ENCODE results near the gene SLC25A14. TPM values are rescaled to one million over a fixed set of nuclear protein-coding genes. Genes with fewer than 3 reads are reported as not detected.
"Not testable (repeated sequence)": the region's sequence is repeated elsewhere in the genome, so short reads cannot be mapped to it uniquely, and the experiment has no call there.

SLC25A14 gene
- total RNA-seq, 1 experiment from 2014 or later = 20.4 TPM

GRCh38 chrX:130304587-130305368 lies 34.9 kb upstream of the SLC25A14 start:
- ChIA-PET CTCF (no interaction called here), POLR2A (ENCODE audit: unreplicated experiment) (no interaction called here)
- H3F3A ChIP-seq (ENCODE audit: low read length, unreplicated experiment) = no peaks in the 10 kb centered on the region
- H4K20me1 ChIP-seq (ENCODE audit: low read length) = no peaks in the 10 kb centered on the region
- H3K79me2 ChIP-seq (ENCODE audit: low read length) = no peaks in the 10 kb centered on the region
- no peak for ATAC-seq
- no peak overlapping the region for H2AFZ ChIP-seq (ENCODE audit: low read length)
- H3K4me2 ChIP-seq (ENCODE audit: low read length) = no peak overlapping the region
- intact Hi-C loops (cut with micrococcal nuclease) = no loop called here
- H3K4me3 ChIP-seq (ENCODE audit: low read length) = no peak overlapping the region
- no peak for TF ChIP-seq EZH2phosphoT487 (IDR thresholded peaks at IDR 0.05; ENCODE audit: borderline replicate concordance, low read length)
- no peak for TF ChIP-seq EZH2 (IDR thresholded peaks at IDR 0.05; ENCODE audit: low read length, unreplicated experiment)
- no peak for TF ChIP-seq CTCF (conservative IDR thresholded peaks at IDR 0.05; ENCODE audit: low read depth, low read length)
- no peaks in the 10 kb centered on the region for H3K9me3 ChIP-seq (ENCODE audit: low read length)
- no peak overlapping the region for H3K27ac ChIP-seq (ENCODE audit: low read length)
- no peak overlapping the region for H3K9ac ChIP-seq (ENCODE audit: low read length)
- no peaks in the 10 kb centered on the region for H3K27me3 ChIP-seq (ENCODE audit: low read length)
- BruUV-seq (replicated peaks) = no TSS peak
- DNase-seq = no peak
- H3K4me1 ChIP-seq (ENCODE audit: insufficient read depth, low read length) = no peaks in the 10 kb centered on the region
- no peaks in the 10 kb centered on the region for H3K9me2 ChIP-seq (replicated peaks; ENCODE audit: low read length)
- H3K36me3 ChIP-seq (ENCODE audit: low read depth, low read length) = no peaks in the 10 kb centered on the region

DNA sequence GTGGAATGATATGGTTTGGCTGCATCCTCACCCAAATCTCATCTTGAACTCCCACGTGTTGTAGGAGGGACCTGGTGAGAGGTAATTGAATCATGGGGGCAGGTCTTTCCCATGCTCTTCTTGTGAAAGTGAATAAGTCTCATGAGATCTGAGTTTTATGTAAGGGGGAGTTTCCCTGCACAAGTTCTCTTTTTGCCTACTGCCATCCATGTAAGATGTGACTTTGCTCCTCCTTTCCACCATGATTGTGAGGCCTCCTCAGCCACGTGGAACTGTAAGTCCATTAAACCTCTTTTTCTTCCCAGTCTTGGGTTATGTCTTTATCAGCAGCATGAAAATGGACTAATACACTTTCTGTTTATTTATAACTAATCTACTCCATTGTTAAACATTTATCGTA lies 19.8 kb upstream of the SLC25A14 start:
- H3K4me1 ChIP-seq (ENCODE audit: insufficient read depth, low read length); H3K79me2 ChIP-seq (ENCODE audit: low read length); H3K36me3 ChIP-seq (ENCODE audit: low read depth, low read length); DNase-seq; H4K20me1 ChIP-seq (ENCODE audit: low read length); H3F3A ChIP-seq (ENCODE audit: low read length, unreplicated experiment); H3K9me2 ChIP-seq (replicated peaks; ENCODE audit: low read length); POLR2A ChIA-PET (ENCODE audit: unreplicated experiment); H3K27ac ChIP-seq (ENCODE audit: low read length); BruUV-seq (replicated peaks); ATAC-seq; H3K9ac ChIP-seq (ENCODE audit: low read length); H2AFZ ChIP-seq (ENCODE audit: low read length); CTCF ChIA-PET; H3K9me3 ChIP-seq (ENCODE audit: low read length); H3K4me2 ChIP-seq (ENCODE audit: low read length); intact Hi-C loops (cut with micrococcal nuclease); H3K4me3 ChIP-seq (ENCODE audit: low read length): not testable (repeated sequence)
- peaks cover 24% of the 10 kb centered on the region; the same call in 1 of the 2 replicates for H3K27me3 ChIP-seq (ENCODE audit: low read length)

DNA sequence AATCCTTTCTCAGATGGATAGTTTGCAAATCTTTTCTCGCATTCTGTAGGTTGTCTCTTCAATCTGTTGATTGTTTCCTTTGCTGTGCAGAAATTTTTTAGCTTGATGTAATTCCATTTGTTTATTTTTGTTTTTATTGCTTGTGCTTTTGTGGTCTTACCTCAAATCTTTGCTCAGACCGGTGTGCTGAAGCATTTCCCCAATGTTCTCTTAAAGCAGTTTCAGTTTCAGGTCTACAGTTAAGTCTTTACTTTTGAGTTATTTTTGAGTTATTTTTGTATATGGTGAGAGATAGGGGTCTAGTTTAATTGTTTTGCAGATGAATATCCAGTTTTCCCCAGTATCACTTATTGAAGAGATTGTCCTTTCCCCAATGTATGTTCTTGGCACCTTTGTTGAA lies 18.2 kb upstream of the SLC25A14 start:
- no peak overlapping the region for H2AFZ ChIP-seq (ENCODE audit: low read length)
- no peak overlapping the region for H3K4me3 ChIP-seq (ENCODE audit: low read length)
- no peak for DNase-seq
- no peaks in the 10 kb centered on the region for H3K79me2 ChIP-seq (ENCODE audit: low read length)
- TF ChIP-seq EZH2 (IDR thresholded peaks at IDR 0.05; ENCODE audit: low read length, unreplicated experiment) = no peak
- no peak for TF ChIP-seq CTCF (conservative IDR thresholded peaks at IDR 0.05; ENCODE audit: low read depth, low read length)
- TF ChIP-seq EZH2phosphoT487 (IDR thresholded peaks at IDR 0.05; ENCODE audit: borderline replicate concordance, low read length) = no peak
- H3K27ac ChIP-seq (ENCODE audit: low read length) = no peak overlapping the region
- peaks cover 22% of the 10 kb centered on the region; the same call in 1 of the 2 replicates for H3K27me3 ChIP-seq (ENCODE audit: low read length)
- CTCF ChIA-PET = no interaction called here
- no peaks in the 10 kb centered on the region for H3F3A ChIP-seq (ENCODE audit: low read length, unreplicated experiment)
- no TSS peak for BruUV-seq (replicated peaks)
- no peak overlapping the region for H3K4me2 ChIP-seq (ENCODE audit: low read length)
- no peaks in the 10 kb centered on the region for H4K20me1 ChIP-seq (ENCODE audit: low read length)
- H3K9me3 ChIP-seq (ENCODE audit: low read length) = no peaks in the 10 kb centered on the region
- POLR2A ChIA-PET (ENCODE audit: unreplicated experiment) = no interaction called here
- H3K9me2 ChIP-seq (replicated peaks; ENCODE audit: low read length) = no peaks in the 10 kb centered on the region
- no peak overlapping the region for H3K9ac ChIP-seq (ENCODE audit: low read length)
- no peaks in the 10 kb centered on the region for H3K36me3 ChIP-seq (ENCODE audit: low read depth, low read length)
- intact Hi-C loops (cut with micrococcal nuclease) = no loop called here
- H3K4me1 ChIP-seq (ENCODE audit: insufficient read depth, low read length) = no peaks in the 10 kb centered on the region
- ATAC-seq = no peak

Measured in PC-3 (cell line).